SK-N-MC (cell line): ENCODE measurements around the gene ADAM20.

Source experiments
- EZH2 ChIP-seq: fragments of 200-600 bp; sonication (generic); IDR thresholded peaks from one replicate; pipeline ENCODE4 v1.6.1; 2017; ENCODE audit warnings: antibody characterized with exemption
- POLR2AphosphoS5 ChIP-seq: IDR thresholded peaks from 2 replicates; pipeline ENCODE4 v1.6.1; 2012; ENCODE audit warnings: mild to moderate bottlenecking, low read depth, low read length, borderline replicate concordance

DNA sequence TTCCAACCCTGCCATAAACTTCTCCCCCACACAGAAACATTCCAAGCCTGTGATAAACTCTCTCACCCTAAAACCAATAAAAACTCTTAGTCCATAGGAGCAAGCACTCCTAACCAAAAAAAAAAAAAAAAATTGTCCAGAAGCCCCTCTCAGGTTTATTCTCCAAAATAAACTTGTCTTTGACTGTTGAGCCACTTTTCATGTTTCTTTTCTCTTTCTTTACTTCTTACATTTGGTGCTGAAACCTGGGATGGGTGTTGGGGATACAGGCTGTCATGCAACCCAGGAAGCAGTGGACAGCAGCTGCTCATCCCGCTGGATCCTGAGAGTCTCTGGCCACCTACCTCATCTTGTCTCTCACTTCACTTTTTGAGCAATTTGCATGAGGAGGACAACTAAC is 2.0 kb upstream of the ADAM20 start:
- TF ChIP-seq POLR2AphosphoS5 (no peak), EZH2 (no peak)
